CD4-positive, alpha-beta T cell treated with Interferon gamma for 1 hour (primary cell): ENCODE results near the gene C16orf89.

ENCODE experiments used
- DNase-seq: peaks from one replicate; pipeline ENCODE4 v3.0.0-alpha.2; 2020

Gene C16orf89

GRCh38 chr16:5027575-5028235 is 38.1 kb downstream of the C16orf89 start:
- DNase-seq = no peak

GRCh38 chr16:5027086-5027485 is 38.7 kb downstream of the C16orf89 start:
- DNase-seq = no peak

GRCh38 chr16:5026664-5027063 is 39.1 kb downstream of the C16orf89 start:
- no peak for DNase-seq

GRCh38 chr16:5025171-5025632 is 40.6 kb downstream of the C16orf89 start:
- DNase-seq = no peak

GRCh38 chr16:5024632-5025031 is 41.1 kb downstream of the C16orf89 start:
- DNase-seq = no peak

- no peak for DNase-seq
Observed at GRCh38 chr16:5022521-5022920, 43.2 kb downstream of the C16orf89 start.

GRCh38 chr16:5020551-5020950 is 45.2 kb downstream of the C16orf89 start:
- no peak for DNase-seq

GRCh38 chr16:5019775-5020174 is 46.0 kb downstream of the C16orf89 start:
- DNase-seq = no peak

- no peak for DNase-seq
Observed at GRCh38 chr16:5018793-5019192, 47.0 kb downstream of the C16orf89 start.

GRCh38 chr16:5017678-5017969 is 48.1 kb downstream of the C16orf89 start:
- no peak for DNase-seq

- DNase-seq = no peak
Observed at GRCh38 chr16:5016967-5017677, 48.6 kb downstream of the C16orf89 start.

GRCh38 chr16:5015887-5016286 is 49.9 kb downstream of the C16orf89 start:
- no peak for DNase-seq

GRCh38 chr16:5015351-5015750 is 50.4 kb downstream of the C16orf89 start:
- DNase-seq = no peak

- DNase-seq = no peak
Observed at GRCh38 chr16:5012887-5013286, 52.9 kb downstream of the C16orf89 start.

GRCh38 chr16:5011637-5012036 is 54.1 kb downstream of the C16orf89 start:
- no peak for DNase-seq

- DNase-seq = no peak
Observed at GRCh38 chr16:5010576-5011329, 55.0 kb downstream of the C16orf89 start.

- no peak for DNase-seq
Observed at GRCh38 chr16:5008311-5008731, 57.4 kb downstream of the C16orf89 start.

- DNase-seq = no peak
Observed at GRCh38 chr16:5007256-5007655, 58.5 kb downstream of the C16orf89 start.

- no peak for DNase-seq
Observed at GRCh38 chr16:5006348-5007193, 59.2 kb downstream of the C16orf89 start.

GRCh38 chr16:5005916-5006315 is 59.8 kb downstream of the C16orf89 start:
- DNase-seq = no peak

- no peak for DNase-seq
Observed at GRCh38 chr16:5004311-5004710, 61.4 kb downstream of the C16orf89 start.

- DNase-seq = no peak
Observed at GRCh38 chr16:5003828-5004227, 61.9 kb downstream of the C16orf89 start.

GRCh38 chr16:5003211-5003610 is 62.5 kb downstream of the C16orf89 start:
- DNase-seq = no peak
